ENCODE results near the gene ZNF770. TPM values are rescaled to one million over a fixed set of nuclear protein-coding genes. Genes with fewer than 3 reads are reported as not detected.

The ZNF770 gene
- total and polyA plus RNA-seq, 9 of the 15 experiments (the other 6 are each of a cell fraction or from before 2014, with no cell fraction given) = 3.4 to 50.8 (median 40.3) TPM

GRCh38 chr15:34969340-34970097 lies 18.6 kb downstream of the ZNF770 start, which contains the start of gene AQR (continued):
- TF ChIP-seq SAFB (IDR thresholded peaks at IDR 0.05; ENCODE audit: borderline replicate concordance, low read depth, low read length) (no peak), KDM5B (IDR thresholded peaks at IDR 0.05; ENCODE audit: insufficient replicate concordance, low read depth, low read length) (peak; percentile 94), SAFB2 (IDR thresholded peaks at IDR 0.05; ENCODE audit: borderline replicate concordance, low read depth, low read length, severe bottlenecking) (no peak), ZNF444 (CRISPR knock-in tag; IDR thresholded peaks at IDR 0.05) (no peak), CGGBP1 (CRISPR knock-in tag; IDR thresholded peaks at IDR 0.05) (no peak), ZNF507 (tag; conservative IDR thresholded peaks at IDR 0.05) (no peak), MECOM (CRISPR knock-in tag; IDR thresholded peaks at IDR 0.05) (0 out of 2 replicates have a peak, but pooled peaks have one; percentile 43), ZC3H8 (IDR thresholded peaks at IDR 0.05) (no peak), E2F8 (IDR thresholded peaks at IDR 0.05; ENCODE audit: low read depth, partially characterized antibody) (peak; percentile 97), ARID4B (CRISPR knock-in tag; IDR thresholded peaks at IDR 0.05) (0 out of 2 replicates have a peak, but pooled peaks have one; percentile 25), ZNF449 (CRISPR knock-in tag; IDR thresholded peaks at IDR 0.05) (no peak), ZNF431 (CRISPR knock-in tag; IDR thresholded peaks at IDR 0.05) (no peak), MITF (IDR thresholded peaks at IDR 0.05) (no peak), HNRNPLL (IDR thresholded peaks at IDR 0.05; ENCODE audit: low read depth, low read length, poor library complexity, severe bottlenecking) (peak; percentile 75), MTA3 (IDR thresholded peaks at IDR 0.05; ENCODE audit: borderline replicate concordance) (peak; percentile 88), FOXM1 (IDR thresholded peaks at IDR 0.05; ENCODE audit: low read depth) (peak; percentile 70), FOXM1 (CRISPR knock-in tag; IDR thresholded peaks at IDR 0.05; ENCODE audit: low read depth) (no peak)

Measured in K562 (cell line).